Measurements from ENCODE around the gene AHSG. TPM values are rescaled to one million over a fixed set of nuclear protein-coding genes. Genes with fewer than 3 reads are reported as not detected.
"Not testable (repeated sequence)": the region's sequence is repeated elsewhere in the genome, so short reads cannot be mapped to it uniquely, and the experiment has no call there.

AHSG gene
- total and polyA plus RNA-seq, 2 donors (not counting 3 experiments of a cell fraction or from before 2014, with no cell fraction given), result not detected

DNA sequence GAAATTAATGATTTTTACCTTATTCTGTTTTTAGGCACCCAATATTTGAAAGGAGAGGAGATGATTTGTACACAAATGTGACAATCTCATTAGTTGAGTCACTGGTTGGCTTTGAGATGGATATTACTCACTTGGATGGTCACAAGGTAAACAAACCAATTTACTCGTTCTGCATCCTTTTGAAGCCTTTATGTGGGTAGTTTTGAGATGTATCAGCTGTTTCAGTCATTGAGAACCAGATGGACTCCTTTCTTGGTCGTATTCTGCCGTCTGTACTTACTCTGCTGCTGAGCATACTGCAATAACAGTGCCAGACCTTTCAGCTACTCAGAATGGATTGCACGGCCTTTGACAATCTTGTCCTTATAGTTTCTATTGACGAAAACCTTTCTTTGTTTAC, 29.0 kb upstream of the AHSG start:
- DNase-seq (ENCODE audit: low read depth, low spot score), result no peak
- FAIRE-seq, result peak; percentile 26
- POLR2A ChIA-PET, result no interaction called here
- dilution Hi-C loops (cut with MboI; ENCODE audit: extremely low pct_ligation_motif_present, low sequenced_read_pairs), result no loop called here
- Histone ChIP-seq H3K4me3 (replicated peaks in 1 of 3; ENCODE audit: insufficient read depth in 1 of 3, low read depth in 1 of 3, low read length in 3 of 3) (no peak overlapping the region), H3K4me1 (ENCODE audit: control insufficient read depth, extremely low read depth, insufficient read depth, low read length) (no peaks in the 10 kb centered on the region), H3K9me1 (replicated peaks; ENCODE audit: control insufficient read depth, extremely low read depth, insufficient read depth, low read length) (no peaks in the 10 kb centered on the region), H3K27ac (ENCODE audit: insufficient read depth, low read depth, low read length) (no peak overlapping the region), H3K79me2 (ENCODE audit: control insufficient read depth, insufficient read depth, low read length) (no peaks in the 10 kb centered on the region), H3K4me2 (ENCODE audit: insufficient read depth, low read length) (no peak overlapping the region), H3K27me3 (ENCODE audit: control insufficient read depth in 2 of 2, insufficient read depth in 2 of 2, low read length in 2 of 2) (no peaks in the 10 kb centered on the region), H2AFZ (ENCODE audit: low read depth, low read length) (no peak overlapping the region), H3K36me3 (ENCODE audit: control insufficient read depth in 2 of 2, extremely low read depth in 1 of 2, insufficient read depth in 2 of 2, low read length in 2 of 2) (peaks cover 25 to 31% of the 10 kb centered on the region in 2 experiments), H3K9me3 (replicated peaks; ENCODE audit: control insufficient read depth, insufficient read depth, low read length) (no peaks in the 10 kb centered on the region), H3K9ac (replicated peaks; ENCODE audit: extremely low read depth, insufficient read depth, low read length) (no peak overlapping the region), H4K20me1 (replicated peaks; ENCODE audit: control insufficient read depth, extremely low read depth, insufficient read depth, low read length) (no peaks in the 10 kb centered on the region)
- no peak for TF ChIP-seq MYC (IDR thresholded peaks at IDR 0.05; ENCODE audit: low read depth, low read length)
- no peak for TF ChIP-seq JUN (IDR thresholded peaks at IDR 0.05; ENCODE audit: borderline replicate concordance, insufficient read depth, insufficient read length, low read depth)
- no peak for TF ChIP-seq FOS (IDR thresholded peaks at IDR 0.05; ENCODE audit: borderline replicate concordance, insufficient read depth, low read length)
- no peak for TF ChIP-seq POLR2AphosphoS5 (IDR thresholded peaks at IDR 0.05; ENCODE audit: insufficient read depth, low read depth, low read length)
- TF ChIP-seq GATA2 (IDR thresholded peaks at IDR 0.05; ENCODE audit: insufficient read depth, insufficient read length, low read depth, low read length), result no peak
- TF ChIP-seq POLR2A (IDR thresholded peaks at IDR 0.05; ENCODE audit: low read depth, low read length), result no peak
- no peak for TF ChIP-seq EZH2 (IDR thresholded peaks at IDR 0.05; ENCODE audit: borderline replicate concordance, low read depth, low read length, severe bottlenecking)
- TF ChIP-seq MAX (IDR thresholded peaks at IDR 0.05; ENCODE audit: insufficient read depth, insufficient read length), result no peak
- no peak for TF ChIP-seq CTCF (IDR thresholded peaks at IDR 0.05; ENCODE audit: extremely low read depth in 1 of 2, insufficient read depth in 1 of 2, low read depth in 1 of 2, low read length in 2 of 2)
- intact Hi-C loops (cut with micrococcal nuclease), result no loop called here
- CTCF ChIA-PET, result interaction anchor here (1.5 kb wide), 1 partner anchor 33 kb away, joined by 8 read pairs; no protein-coding TSS in a partner anchor
- no TSS peak for BruUV-seq (replicated peaks)

DNA sequence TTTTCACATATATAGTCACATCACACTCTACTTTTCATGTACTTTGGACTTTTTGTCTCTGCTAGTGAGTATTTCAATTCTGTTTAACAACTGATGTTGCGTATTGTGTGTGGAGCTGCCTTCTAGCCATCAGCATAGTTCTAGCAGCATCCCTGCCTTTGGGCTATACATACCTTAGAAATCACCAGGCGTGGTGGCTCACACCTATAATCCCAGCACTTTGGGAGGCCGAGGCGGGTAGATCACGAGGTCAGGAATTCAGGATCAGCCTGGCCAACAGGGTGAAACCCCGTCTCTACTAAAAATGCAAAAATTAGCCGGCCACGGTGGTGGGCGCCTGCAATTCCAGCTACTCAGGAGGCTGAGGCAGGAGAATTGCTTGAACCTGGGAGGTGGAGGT, 26.6 kb upstream of the AHSG start:
- POLR2A ChIA-PET, result not testable (repeated sequence)

More for the DNA sequence above, 26.6 kb upstream of the AHSG start:
- H3K9me1 ChIP-seq (replicated peaks; ENCODE audit: control insufficient read depth, extremely low read depth, insufficient read depth, low read length); H3K27ac ChIP-seq (ENCODE audit: insufficient read depth, low read depth, low read length); H3K27me3 ChIP-seq (ENCODE audit: control insufficient read depth in 2 of 2, insufficient read depth in 2 of 2, low read length in 2 of 2); DNase-seq (ENCODE audit: low read depth, low spot score); H3K9me3 ChIP-seq (replicated peaks; ENCODE audit: control insufficient read depth, insufficient read depth, low read length); BruUV-seq (replicated peaks); H3K79me2 ChIP-seq (ENCODE audit: control insufficient read depth, insufficient read depth, low read length); H3K9ac ChIP-seq (replicated peaks; ENCODE audit: extremely low read depth, insufficient read depth, low read length); intact Hi-C loops (cut with micrococcal nuclease); H3K4me1 ChIP-seq (ENCODE audit: control insufficient read depth, extremely low read depth, insufficient read depth, low read length); H4K20me1 ChIP-seq (replicated peaks; ENCODE audit: control insufficient read depth, extremely low read depth, insufficient read depth, low read length); H3K4me2 ChIP-seq (ENCODE audit: insufficient read depth, low read length); H3K4me3 ChIP-seq (replicated peaks in 1 of 3; ENCODE audit: insufficient read depth in 1 of 3, low read depth in 1 of 3, low read length in 3 of 3); FAIRE-seq; dilution Hi-C loops (cut with MboI; ENCODE audit: extremely low pct_ligation_motif_present, low sequenced_read_pairs); H2AFZ ChIP-seq (ENCODE audit: low read depth, low read length): not testable (repeated sequence)
- CTCF ChIA-PET, result interaction anchor here (0.9 to 1.3 kb wide), 2 partner anchors 31 to 643 kb away, joined by 3 to 4 read pairs; no protein-coding TSS in a partner anchor
- H3K36me3 ChIP-seq (ENCODE audit: control insufficient read depth in 2 of 2, extremely low read depth in 1 of 2, insufficient read depth in 2 of 2, low read length in 2 of 2), result peaks cover 25 to 26% of the 10 kb centered on the region in 2 experiments
